ENCODE data around the gene KRT222. TPM values are rescaled to one million over a fixed set of nuclear protein-coding genes. Genes with fewer than 3 reads are reported as not detected.

Gene KRT222
- total RNA-seq, 1 experiment from 2014 or later: not detected

DNA sequence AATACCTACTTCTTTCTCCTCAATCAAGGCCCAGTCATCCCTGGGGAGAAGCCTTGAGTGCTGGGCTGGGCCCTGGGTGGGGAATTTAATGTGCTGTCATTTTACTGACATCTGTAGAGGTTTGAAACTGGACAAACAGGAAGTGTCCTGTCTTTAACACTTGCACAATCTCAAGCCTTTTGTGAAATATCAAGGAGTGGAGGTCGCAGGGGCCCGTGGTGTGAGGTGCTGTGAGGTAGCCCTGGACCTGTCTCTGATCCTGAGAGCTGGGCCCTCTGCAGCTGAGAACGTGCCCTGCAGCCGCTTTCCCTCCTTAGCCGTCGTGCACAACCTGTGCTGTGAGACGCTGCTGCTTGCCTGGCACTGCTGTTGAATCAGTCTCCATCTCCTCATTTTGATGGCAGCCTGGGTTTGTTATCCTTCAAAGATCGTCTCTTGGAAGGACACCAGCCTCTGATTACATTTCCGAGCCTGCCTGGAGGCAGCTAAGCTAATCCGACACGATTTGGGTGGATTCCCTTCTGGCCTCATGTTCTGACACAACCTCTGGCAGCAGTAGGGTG is 47.2 kb downstream of the KRT222 start:
- Histone ChIP-seq H3K9me3 (replicated peaks) (no peaks in the 10 kb centered on the region), H3K36me3 (no peaks in the 10 kb centered on the region), H3K4me3 (no peak overlapping the region), H3K27me3 (replicated peaks) (peaks cover 6% of the 10 kb centered on the region; the same call in 1 of the 2 replicates), H3K27ac (no peak overlapping the region), H3K4me1 (replicated peaks) (no peaks in the 10 kb centered on the region; the same call in 1 of the 2 replicates)
- no peak for DNase-seq (ENCODE audit: low read depth in 1 of 2, low spot score in 2 of 2)

DNA sequence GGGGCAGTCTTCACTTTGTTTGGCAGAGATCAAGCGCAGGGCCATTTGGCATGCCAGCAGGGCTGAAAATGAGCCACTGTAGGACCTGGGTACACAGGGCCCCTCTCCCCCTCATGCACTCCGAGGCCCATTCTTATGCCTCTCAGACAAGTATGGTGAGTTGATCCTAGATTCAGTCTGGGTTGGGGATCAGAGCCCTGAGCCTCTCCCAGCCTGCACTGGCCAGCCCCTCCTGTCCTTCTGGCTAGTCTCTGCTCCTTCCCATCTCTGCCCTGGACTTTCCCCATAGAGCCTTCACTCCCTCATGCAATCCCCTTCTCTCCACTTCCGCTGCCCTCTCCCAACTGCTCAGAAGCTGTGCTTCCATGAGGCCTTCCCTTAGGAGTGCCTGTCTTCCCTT is 48.4 kb downstream of the KRT222 start:
- no peaks in the 10 kb centered on the region; the same call in 1 of the 2 replicates for H3K4me1 ChIP-seq (replicated peaks)
- H3K27me3 ChIP-seq (replicated peaks): peaks cover 6% of the 10 kb centered on the region; the same call in 1 of the 2 replicates
- no peak overlapping the region for H3K4me3 ChIP-seq
- DNase-seq (ENCODE audit: low read depth in 1 of 2, low spot score in 2 of 2): no peak
- no peak overlapping the region for H3K27ac ChIP-seq
- H3K9me3 ChIP-seq (replicated peaks): no peaks in the 10 kb centered on the region
- H3K36me3 ChIP-seq: no peaks in the 10 kb centered on the region

DNA sequence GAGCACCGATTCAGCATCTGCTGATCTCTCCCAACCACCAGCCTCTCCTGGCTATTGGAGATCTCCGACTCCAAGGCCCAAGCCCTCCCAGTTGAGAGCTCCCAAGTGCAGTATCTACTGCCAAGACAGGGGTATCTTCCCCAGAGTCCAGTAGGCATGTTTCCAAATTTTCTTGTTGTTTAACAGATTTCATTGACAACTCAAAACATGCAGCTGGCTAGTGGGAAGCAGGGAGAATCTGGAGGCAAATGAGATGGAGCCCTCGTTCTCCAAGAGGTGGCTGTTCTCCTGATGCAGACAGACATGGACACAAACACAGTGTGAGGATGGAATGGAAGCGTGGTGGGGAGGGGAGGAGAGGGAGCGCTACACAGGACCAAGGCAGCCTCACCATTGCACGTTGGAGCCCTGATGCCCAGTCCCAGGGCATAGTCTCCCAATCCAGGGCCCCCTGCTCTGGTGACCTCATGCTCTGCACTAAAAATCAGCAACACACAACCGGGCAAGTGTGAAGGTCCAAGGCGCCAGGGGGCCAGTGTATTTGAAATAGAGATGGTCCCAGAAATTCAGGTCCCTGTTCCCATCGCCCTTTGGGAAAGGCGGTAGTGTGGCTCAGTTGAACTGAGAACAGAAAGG is 49.0 kb downstream of the KRT222 start:
- Histone ChIP-seq H3K9me3 (replicated peaks) (no peaks in the 10 kb centered on the region), H3K4me1 (replicated peaks) (no peaks in the 10 kb centered on the region), H3K27ac (no peak overlapping the region), H3K4me3 (no peak overlapping the region), H3K36me3 (no peaks in the 10 kb centered on the region), H3K27me3 (replicated peaks) (peaks cover 6% of the 10 kb centered on the region; the same call in 1 of the 2 replicates)
- no peak for DNase-seq (ENCODE audit: low read depth in 1 of 2, low spot score in 2 of 2)

DNA sequence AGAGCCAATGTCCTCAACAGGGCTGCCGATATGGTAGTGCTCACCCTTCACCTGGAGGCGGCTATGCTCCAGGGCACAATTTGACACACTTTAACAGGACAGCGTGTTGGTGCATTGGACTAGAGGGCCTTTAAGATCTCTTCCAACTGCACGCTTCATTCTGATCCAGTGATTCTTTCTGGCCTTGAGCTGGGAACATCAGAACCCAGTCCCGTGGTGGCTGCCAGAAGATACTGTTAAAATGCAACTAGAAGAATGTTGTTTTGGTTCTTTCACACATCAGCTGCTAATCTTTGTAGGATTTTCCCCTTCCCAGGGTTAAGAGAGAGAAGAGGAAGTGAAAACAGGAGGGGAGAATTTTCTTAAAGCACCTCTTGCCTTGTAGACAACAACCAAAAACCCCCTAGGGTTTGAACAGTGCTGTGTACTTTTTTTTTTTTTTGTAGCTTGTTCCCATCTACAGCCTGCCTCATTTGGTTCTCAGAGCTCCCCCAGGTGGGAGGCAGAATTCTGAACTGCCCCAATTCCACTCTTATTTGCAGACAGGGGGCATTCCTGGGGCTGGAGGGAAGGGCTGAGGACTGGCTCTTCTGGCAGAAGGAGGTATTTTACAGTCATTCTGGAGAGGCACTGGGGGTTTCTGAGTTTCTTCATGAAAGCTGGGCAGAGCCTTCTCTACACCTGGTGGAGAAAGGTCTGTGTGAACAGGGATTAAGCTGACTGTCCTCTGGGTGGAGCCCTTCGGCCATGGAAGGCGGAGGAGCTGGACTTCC is 49.7 kb downstream of the KRT222 start:
- peak in 1 of 2 experiments; percentile 14 for DNase-seq (ENCODE audit: low read depth in 1 of 2, low spot score in 2 of 2)
- peaks cover 3% of the 10 kb centered on the region; the same call in 1 of the 2 replicates for H3K27me3 ChIP-seq (replicated peaks)

DNA sequence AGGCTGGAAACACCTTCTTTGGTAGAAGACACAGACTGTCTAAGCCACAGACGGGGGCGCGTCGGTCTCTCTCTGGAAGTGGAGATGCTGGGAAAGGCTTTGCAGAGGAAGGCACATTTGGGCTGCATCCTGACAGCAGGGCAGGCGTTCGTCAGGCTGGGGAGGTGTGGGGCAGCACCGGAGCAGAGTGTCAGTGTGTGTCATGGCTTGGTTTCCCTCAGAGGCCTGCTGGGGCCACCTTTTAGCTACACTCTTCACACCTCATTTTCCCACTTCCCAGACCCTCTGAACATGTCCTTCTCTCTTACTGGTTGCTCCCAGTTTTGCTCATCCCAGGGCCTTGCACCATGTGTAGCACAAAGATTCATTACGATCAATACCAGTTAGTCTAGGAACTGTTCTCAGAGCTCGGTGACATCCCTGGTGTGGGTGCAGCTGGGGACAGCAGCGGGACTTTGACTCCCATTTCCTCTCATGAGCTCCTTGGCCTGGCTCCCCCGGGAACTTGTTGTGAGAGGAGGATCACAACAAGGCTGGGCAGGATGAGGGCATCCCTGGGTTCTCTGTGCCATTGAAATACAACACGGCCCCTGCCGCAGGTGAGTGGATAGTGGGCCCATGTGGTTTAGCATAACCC is 50.4 kb downstream of the KRT222 start:
- no peak for DNase-seq (ENCODE audit: low read depth in 1 of 2, low spot score in 2 of 2)
- H3K36me3 ChIP-seq: no peaks in the 10 kb centered on the region
- H3K9me3 ChIP-seq (replicated peaks): no peaks in the 10 kb centered on the region
- H3K27ac ChIP-seq: no peak overlapping the region
- no peak overlapping the region for H3K4me3 ChIP-seq
- no peaks in the 10 kb centered on the region for H3K27me3 ChIP-seq (replicated peaks)
- no peaks in the 10 kb centered on the region for H3K4me1 ChIP-seq (replicated peaks)

More for the DNA sequence above, 49.7 kb downstream of the KRT222 start:
- Histone ChIP-seq H3K4me1 (replicated peaks) (no peaks in the 10 kb centered on the region), H3K27ac (no peak overlapping the region), H3K36me3 (no peaks in the 10 kb centered on the region), H3K4me3 (no peak overlapping the region), H3K9me3 (replicated peaks) (no peaks in the 10 kb centered on the region)

DNA sequence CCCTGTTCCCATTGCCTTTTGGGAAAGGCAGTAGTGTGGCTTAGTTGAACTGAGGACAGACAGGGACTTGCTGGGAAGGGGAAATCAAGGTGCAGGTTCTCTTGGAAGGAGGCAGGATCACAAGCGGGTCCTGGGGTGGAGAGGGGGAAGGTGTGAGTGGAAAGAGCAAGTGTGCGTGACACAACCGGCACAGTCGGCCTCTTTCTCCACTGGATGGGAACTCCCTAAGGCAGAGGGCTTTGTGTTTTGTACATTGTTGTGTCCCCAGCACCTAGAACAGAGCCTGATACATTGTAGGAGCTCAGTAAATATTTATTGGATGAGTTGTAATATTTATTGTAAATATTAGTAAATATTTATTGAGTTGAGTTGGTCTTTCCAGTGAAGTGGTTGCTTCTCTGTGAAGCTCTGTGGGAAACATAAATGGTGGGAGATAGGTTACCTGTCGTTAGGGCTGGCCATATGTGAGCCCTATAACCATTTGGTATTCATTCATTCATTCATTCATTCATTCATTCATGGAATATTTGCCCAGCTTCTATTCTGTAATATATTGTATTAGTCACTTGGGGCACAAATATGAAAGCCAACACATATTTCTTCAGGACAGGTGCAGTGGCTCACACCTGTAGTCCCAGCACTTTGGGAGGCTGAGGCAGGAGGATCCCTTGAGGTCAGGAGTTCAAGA is 51.4 kb downstream of the KRT222 start:
- Histone ChIP-seq H3K9me3 (replicated peaks) (no peaks in the 10 kb centered on the region), H3K4me3 (no peak overlapping the region), H3K4me1 (replicated peaks) (no peaks in the 10 kb centered on the region), H3K36me3 (no peaks in the 10 kb centered on the region), H3K27me3 (replicated peaks) (no peaks in the 10 kb centered on the region), H3K27ac (no peak overlapping the region)
- DNase-seq (ENCODE audit: low read depth in 1 of 2, low spot score in 2 of 2): no peak

DNA sequence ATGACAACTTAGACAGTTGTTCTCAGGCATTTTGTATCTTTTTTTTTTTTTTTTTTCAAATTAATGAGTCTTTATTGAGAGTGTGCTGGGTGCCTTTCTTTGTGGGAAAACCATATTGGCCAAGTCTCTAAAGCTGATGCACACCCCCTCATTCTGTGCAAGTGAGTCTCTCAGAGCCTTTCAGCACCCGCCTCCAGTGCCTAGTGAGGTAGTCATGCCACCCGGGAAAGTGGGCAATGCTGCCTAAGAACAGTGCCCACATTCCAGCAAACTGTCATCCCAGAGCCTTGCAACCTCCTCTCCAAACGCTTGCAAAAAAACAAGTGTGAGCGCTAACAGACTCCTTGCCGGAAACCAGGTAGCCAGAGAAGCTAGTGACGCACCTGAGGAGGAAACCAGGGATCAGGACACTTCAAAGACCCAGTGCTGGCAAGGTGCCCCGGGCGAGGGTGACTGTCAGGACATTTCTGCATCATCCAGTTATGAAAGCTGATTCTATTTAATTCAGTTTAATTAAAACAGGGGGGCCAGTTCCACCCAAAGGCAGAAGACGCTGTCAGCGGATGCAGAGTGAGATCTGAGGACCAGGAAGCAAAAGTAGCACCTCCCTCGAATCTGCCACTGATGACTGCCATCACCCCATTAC is 52.3 kb downstream of the KRT222 start:
- DNase-seq (ENCODE audit: low read depth in 1 of 2, low spot score in 2 of 2): no peak
- Histone ChIP-seq H3K27ac (no peak overlapping the region), H3K9me3 (replicated peaks) (no peaks in the 10 kb centered on the region), H3K36me3 (no peaks in the 10 kb centered on the region), H3K27me3 (replicated peaks) (no peaks in the 10 kb centered on the region), H3K4me1 (replicated peaks) (no peaks in the 10 kb centered on the region), H3K4me3 (no peak overlapping the region)

DNA sequence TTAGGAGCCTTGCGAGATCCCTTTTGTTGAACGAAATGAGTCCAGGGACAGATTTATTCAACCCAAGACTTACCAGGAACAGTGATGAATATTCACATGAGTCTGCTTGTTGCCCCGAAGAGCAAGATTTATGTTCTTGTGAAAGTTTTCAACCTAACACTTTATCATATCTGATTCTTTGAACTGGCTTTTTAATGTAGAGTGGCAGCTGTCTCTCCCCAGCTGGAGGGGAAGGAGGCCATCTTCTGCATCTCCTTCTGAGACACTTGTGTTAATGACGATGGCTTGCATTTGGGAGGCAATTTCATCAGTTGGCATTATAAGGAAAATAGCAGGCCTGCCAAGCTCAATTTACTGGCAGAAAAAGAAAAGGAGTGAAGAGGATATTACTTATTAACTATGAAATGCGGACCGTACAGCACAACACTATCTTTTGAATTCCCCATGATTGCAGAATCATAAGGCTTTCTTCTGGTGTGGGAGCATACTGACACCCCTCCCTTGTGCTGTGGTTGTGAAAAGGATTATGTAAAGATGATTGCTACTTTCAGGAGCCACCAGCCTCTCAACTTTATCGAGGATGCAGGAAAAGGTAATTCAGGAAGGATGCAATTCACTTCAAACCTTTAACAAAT is 53.0 kb downstream of the KRT222 start:
- Histone ChIP-seq H3K4me3 (no peak overlapping the region), H3K27ac (no peak overlapping the region), H3K9me3 (replicated peaks) (no peaks in the 10 kb centered on the region), H3K27me3 (replicated peaks) (no peaks in the 10 kb centered on the region), H3K4me1 (replicated peaks) (no peaks in the 10 kb centered on the region), H3K36me3 (no peaks in the 10 kb centered on the region)
- no peak for DNase-seq (ENCODE audit: low read depth in 1 of 2, low spot score in 2 of 2)

DNA sequence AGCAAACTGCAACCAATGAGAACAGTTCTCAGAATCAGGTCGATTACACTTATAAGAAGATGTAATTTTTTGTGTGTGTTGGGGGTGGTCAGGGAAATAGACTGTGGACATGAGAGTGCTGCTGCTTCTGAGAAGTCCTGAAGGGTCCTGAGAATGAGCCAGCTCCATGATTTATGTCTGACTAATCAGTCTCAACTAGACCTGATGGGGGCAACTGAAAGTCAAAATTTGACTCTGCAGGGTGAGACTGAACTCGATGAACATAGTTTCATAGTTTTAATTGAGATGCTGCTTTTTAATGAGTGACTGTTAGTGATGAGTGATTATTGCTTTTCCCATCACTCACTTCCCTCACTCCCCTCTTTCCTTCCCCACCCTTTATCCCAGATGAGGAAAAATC is 54.6 kb downstream of the KRT222 start:
- Histone ChIP-seq H3K27ac (no peak overlapping the region), H3K36me3 (no peaks in the 10 kb centered on the region), H3K4me1 (replicated peaks) (no peaks in the 10 kb centered on the region), H3K9me3 (replicated peaks) (no peaks in the 10 kb centered on the region), H3K4me3 (no peak overlapping the region), H3K27me3 (replicated peaks) (no peaks in the 10 kb centered on the region)
- no peak for DNase-seq (ENCODE audit: low read depth in 1 of 2, low spot score in 2 of 2)

DNA sequence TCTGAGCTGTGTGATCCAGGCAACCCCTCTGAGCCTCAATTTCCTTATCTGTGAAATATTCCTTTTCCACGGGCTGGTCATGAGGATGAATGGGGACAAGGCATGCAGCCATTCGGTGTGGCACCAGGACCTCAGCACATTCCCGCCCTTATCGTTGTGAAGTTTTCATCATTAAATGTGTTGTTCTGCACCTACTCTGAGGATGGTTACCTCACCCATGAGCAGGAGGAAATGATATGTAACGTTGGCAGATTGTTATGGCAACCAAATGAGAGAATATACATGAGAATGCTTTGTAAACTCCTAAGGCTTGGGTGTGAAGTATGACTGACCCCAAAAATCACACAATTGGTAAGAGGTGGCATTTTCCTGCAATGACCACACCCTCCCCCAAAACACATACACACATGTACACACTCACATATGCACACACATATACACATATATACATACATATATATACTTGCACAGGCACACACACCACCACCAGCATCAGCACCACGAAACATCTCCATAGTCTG is 56.9 kb downstream of the KRT222 start:
- Histone ChIP-seq H3K9me3 (replicated peaks) (no peaks in the 10 kb centered on the region), H3K27me3 (replicated peaks) (no peaks in the 10 kb centered on the region), H3K4me1 (replicated peaks) (no peaks in the 10 kb centered on the region), H3K4me3 (no peak overlapping the region), H3K27ac (no peak overlapping the region), H3K36me3 (no peaks in the 10 kb centered on the region)
- DNase-seq (ENCODE audit: low read depth in 1 of 2, low spot score in 2 of 2): no peak

DNA sequence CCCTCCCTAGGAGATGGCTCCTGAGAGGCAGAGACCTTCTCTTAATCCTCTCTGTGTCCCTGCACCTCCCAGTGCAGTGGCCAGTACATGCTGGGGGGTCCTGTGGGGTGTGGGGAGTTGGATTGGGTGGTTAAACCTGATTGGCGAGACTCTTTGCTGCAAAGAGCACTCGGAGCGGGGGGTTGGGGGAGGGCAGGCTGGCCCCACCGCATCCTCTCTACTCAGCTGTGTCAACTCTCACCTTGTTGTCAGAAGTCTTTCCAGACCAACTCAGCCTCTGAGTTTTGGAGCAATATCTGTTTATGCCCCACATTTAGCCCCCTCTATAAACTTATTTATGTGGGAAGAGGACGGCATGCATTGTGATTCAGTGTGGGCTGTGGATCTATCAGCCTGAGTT is 57.3 kb downstream of the KRT222 start:
- Histone ChIP-seq H3K9me3 (replicated peaks) (no peaks in the 10 kb centered on the region), H3K27me3 (replicated peaks) (no peaks in the 10 kb centered on the region), H3K4me3 (no peak overlapping the region), H3K27ac (no peak overlapping the region), H3K4me1 (replicated peaks) (no peaks in the 10 kb centered on the region), H3K36me3 (no peaks in the 10 kb centered on the region)
- DNase-seq (ENCODE audit: low read depth in 1 of 2, low spot score in 2 of 2): no peak

DNA sequence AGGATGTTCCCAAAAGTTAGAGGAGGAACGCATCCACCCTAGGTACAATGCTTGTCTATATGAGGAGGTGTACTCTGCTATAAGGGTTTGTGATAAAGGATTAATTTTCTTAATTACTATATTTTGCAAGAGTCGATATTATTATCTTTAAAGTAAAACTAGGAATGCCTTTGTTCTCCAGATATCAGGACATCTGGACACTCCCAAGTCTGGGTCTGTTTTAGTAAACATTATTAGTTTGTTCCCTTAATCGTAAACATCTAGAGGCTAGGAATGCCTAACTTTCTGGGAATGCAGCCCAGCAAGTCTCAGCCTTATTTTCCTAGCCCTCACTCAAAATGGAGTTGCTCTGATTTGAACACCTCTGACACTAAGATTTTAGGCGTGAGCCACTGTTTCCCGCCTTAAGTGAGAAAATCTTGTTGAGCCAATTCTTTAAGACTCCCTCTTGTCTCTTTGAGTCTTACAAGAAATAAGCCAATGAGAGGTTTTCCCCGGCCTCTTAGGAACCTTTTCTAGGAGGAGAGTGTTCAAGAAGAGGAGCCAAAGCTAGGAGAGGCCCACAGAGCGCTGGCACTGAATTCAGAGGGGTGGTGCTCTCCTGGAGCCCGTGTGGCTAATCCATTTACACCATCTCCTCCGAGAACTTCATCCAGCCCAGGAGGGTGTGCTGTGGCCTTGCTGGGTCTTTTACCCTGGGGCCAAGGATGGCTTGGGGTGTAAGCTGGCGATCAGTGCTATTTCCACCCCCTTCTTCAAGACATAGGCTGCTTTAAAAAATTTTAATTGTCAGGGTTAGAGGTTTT is 58.2 kb downstream of the KRT222 start:
- Histone ChIP-seq H3K27me3 (replicated peaks) (no peaks in the 10 kb centered on the region), H3K27ac (no peak overlapping the region), H3K4me1 (replicated peaks) (no peaks in the 10 kb centered on the region), H3K4me3 (no peak overlapping the region), H3K9me3 (replicated peaks) (no peaks in the 10 kb centered on the region), H3K36me3 (no peaks in the 10 kb centered on the region)
- DNase-seq (ENCODE audit: low read depth in 1 of 2, low spot score in 2 of 2): no peak
